Activated CD4-positive, alpha-beta T cell treated with anti-CD3 and anti-CD28 coated beads, Interleukin-2, amount 50 U/mL, for 1 hour (primary cell): ENCODE results near the gene TUBA1B.

ENCODE experiments used
- DNase-seq: peaks from one replicate; pipeline ENCODE4 v3.0.0-alpha.2; 2020

The TUBA1B gene

GRCh38 chr12:49126852-49127763 is 4.1 kb downstream of the TUBA1B start:
- DNase-seq: no peak

- DNase-seq: no peak
Observed at GRCh38 chr12:49121047-49121696, 10.0 kb downstream of the TUBA1B start.

GRCh38 chr12:49111206-49111605 is 20.0 kb downstream of the TUBA1B start:
- no peak for DNase-seq

DNA sequence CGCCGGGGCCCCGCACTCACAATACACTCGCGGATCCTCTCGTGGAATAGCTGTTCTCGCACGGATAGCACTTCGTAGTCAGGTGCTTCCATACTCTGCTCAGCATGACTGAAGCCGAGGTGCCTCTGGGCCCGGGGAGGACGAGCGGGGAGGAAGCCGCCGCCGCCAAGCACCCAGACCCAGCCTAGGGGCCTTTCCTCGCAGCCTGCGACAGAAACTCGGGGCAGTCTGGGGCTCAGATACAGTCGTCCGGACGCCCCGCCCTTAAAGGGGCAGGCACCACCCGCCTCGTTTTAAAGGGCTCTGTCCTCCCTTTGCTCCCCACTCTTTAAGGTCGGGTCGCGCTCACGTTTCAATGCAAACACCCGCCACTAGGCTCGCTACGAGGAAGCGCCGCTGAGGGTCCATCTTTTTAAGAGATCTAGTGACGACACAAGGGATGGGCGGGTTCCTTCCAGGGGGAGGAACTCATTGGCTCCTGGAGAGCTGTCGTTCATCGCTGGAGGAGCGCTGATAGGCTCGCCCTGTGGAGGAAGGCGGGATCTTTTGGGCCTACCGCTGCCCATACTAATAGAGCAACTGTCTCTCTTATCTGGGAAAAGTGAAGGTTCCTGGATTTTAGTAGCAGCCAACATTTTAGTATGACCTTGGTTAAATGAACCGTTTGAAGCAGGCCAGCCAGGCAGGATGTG is 20.6 kb downstream of the TUBA1B start, which contains the start of gene LMBR1L:
Gene LMBR1L, minus strand, starts transcription at position 384 of the 692 bp plus-strand sequence. Its CDS starts 292 bp downstream, at position 92.
- DNase-seq: peak; percentile 96

GRCh38 chr12:49109641-49110463 is 21.3 kb downstream of the TUBA1B start:
- no peak for DNase-seq

GRCh38 chr12:49108958-49109404 is 22.2 kb downstream of the TUBA1B start:
- no peak for DNase-seq

GRCh38 chr12:49105504-49106084 is 25.6 kb downstream of the TUBA1B start:
- DNase-seq: no peak

- no peak for DNase-seq
Observed at GRCh38 chr12:49104822-49105221, 26.4 kb downstream of the TUBA1B start.

- no peak for DNase-seq
Observed at GRCh38 chr12:49100380-49100779, 30.8 kb downstream of the TUBA1B start.

DNA sequence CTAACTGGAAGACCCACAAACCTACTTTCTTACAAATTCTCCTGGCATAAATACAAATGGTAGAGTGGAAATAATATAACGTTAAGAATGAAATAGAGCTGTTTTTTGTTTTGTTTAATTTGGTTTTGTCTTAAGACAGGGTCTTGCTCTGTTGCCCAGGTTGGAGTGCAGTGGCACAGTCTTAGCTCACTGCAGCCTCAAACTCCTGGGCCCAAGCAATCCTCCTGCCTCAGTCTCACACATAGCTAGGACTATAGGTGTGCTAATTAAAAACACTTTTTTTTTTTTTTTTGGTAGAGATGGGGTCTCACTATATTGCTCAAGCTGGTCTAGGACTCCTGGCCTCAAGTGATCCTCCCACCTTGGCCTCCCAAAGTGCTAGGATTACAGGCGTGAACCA is 32.5 kb downstream of the TUBA1B start:
- DNase-seq: no peak

DNA sequence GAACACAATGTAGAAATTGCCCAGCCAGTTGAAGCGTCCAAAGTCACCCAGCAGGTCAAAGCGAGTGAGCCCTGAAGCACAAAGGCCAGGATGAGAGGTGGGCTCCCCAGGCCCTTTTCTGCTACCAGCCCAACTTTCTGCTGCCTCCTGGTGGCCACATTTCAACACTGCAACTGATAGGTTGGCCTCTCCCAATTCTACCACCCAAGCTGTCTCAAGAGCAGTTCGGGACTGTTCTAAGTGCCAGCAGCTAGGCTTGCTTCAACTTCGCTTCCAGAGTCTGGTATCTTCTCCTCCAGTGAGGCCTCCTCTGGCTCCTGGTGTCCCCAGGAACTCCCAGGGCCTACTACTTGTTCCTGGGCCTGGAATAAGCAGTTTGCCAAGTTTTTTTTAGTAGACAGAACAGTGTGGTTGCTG is 33.2 kb downstream of the TUBA1B start:
- DNase-seq: peak; percentile 62

- no peak for DNase-seq
Observed at GRCh38 chr12:49097381-49097780, 33.8 kb downstream of the TUBA1B start.

GRCh38 chr12:49094975-49095365 is 36.2 kb downstream of the TUBA1B start:
- DNase-seq: no peak

- no peak for DNase-seq
Observed at GRCh38 chr12:49094160-49094974, 36.8 kb downstream of the TUBA1B start, which contains the start of gene DHH. TSS of gene DHH (minus strand) at chr12:49094801. CDS start at chr12:49094512, 289 bp downstream.

DNA sequence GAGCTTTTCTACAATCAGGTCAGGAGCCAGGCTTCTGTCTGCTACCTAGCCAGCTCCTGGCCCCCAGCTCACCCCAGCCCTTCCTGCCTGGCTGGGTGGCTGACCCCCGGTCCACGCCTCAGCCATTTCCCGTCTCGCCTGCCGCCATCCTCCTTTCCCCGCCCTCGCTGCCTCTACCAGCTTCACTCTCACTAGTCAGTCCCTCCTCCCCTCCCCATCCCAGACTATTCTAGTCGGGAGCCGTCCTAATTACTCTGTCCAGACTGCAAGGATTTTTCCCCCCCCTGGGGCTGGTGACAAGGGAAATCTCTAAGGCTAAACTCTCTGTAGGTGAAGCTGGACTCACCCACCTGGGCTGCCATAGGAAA is 37.4 kb downstream of the TUBA1B start:
- no peak for DNase-seq

- no peak for DNase-seq
Observed at GRCh38 chr12:49092816-49093406, 38.3 kb downstream of the TUBA1B start.

DNA sequence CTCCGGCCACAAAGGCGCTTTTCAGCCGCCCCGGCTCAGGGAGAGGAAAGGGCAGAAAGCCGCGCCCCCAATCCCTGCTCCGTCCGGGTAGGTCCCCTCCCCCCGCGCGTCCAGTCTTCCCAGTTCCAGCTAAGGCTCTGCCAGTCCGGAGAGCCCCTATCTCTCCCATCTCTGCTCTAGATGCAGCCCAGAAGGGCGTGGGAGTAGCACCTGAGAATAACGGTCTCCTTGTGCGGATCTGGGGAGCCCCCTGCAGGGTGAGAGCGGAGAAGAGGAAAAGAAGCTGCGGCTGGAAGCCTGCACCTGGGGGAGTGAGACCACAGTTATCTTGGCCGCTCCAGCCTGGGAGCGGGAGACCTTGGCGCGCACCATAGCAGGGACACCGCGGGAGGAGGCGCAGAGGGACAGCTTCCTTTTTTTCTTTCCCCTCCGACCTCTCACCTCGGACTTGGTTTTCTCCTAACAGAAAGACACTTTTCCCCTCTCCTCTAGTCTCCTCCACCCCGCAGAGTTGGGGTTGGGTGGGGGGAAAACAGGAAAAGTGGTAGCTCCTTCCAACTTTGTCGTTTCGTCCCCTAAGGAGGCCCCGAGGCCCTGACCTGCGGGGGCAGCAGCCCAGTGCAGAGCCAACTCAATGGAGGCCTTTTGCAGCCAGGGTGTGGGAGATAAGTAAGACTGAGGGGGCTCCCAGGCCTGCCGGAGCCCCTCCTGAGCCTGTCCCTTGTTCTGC is 38.9 kb downstream of the TUBA1B start:
- peak; percentile 55 for DNase-seq

GRCh38 chr12:49091836-49092085 is 39.4 kb downstream of the TUBA1B start:
- DNase-seq: no peak

DNA sequence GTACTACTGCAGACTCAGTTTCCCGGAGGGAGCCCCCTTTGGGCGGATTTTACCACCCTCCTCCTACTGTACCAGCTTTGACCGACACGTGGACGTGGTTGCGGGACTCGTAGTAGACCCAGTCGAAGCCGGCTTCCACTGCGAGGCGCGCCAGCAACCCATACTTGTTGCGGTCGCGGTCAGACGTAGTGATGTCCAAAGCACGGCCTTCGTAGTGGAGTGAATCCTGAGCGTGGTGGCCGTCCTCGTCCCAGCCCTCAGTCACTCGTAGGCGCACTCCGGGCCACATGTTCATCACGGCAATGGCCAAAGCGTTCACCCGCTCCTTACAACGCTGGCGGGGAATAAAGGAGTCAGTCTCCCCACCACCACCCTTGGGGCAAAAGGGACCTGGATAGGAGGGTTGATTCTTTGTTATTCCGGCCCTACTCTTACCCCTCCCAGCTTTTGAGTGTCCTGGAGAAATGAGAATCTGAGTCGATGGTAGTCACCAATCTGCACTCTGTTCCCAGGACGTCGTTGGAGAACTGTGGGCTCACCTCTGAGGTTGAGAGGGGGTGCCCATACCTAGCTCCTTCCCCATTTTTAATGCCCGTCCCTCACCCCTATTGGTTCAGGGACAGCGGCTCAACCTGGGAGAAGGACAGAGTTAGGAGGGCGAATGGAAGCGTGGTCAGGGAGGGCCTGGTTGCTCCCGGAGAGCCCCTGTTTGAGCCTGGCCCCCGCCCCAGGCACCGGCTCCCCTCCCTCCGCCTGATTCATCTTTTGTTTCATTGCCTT is 39.9 kb downstream of the TUBA1B start:
- no peak for DNase-seq
